Fibroblast of lung (primary cell): ENCODE data around the gene N4BP3. TPM values are rescaled to one million over a fixed set of nuclear protein-coding genes. Genes with fewer than 3 reads are reported as not detected.

Experiments used
- DNase-seq, 2 donors: peaks; one replicate each; pipeline versions ENCODE4 v3.0.0 to v3.0.0-alpha.2; 2010; ENCODE audit warnings: low read depth in 2 of 2
- H2AFZ ChIP-seq: 2 replicates; pipeline ENCODE4 v1.5.1; 2012; ENCODE audit warnings: low read length, control low read depth, inconsistent platforms
- H3K27ac ChIP-seq: 2 replicates; pipeline ENCODE4 v1.5.1; 2011; ENCODE audit warnings: low read length, control low read depth; ENCODE audit not compliant: insufficient read depth
- H3K27me3 ChIP-seq: 2 replicates; pipeline ENCODE4 v1.5.1; 2011; ENCODE audit warnings: mild to moderate bottlenecking, low read length; ENCODE audit not compliant: control insufficient read depth, insufficient read depth
- H3K36me3 ChIP-seq: 2 replicates; pipeline ENCODE4 v1.5.1; 2011; ENCODE audit warnings: low read length; ENCODE audit not compliant: control insufficient read depth, insufficient read depth
- H3K4me1 ChIP-seq: 2 replicates; pipeline ENCODE4 v1.5.1; 2011; ENCODE audit warnings: low read length; ENCODE audit not compliant: control insufficient read depth, insufficient read depth; ENCODE audit errors: extremely low read depth
- H3K4me2 ChIP-seq: 2 replicates; pipeline ENCODE4 v1.5.1; 2011; ENCODE audit warnings: low read length, control low read depth; ENCODE audit not compliant: insufficient read depth; ENCODE audit errors: extremely low read depth
- H3K4me3 ChIP-seq, 4 experiments: fragments of 200-600 bp in 1 of 4; sonication (generic) in 1 of 4; replicated peaks in 1 of 4; 2 replicates each; pipeline ENCODE4 v1.5.1; 2011 to 2016; ENCODE audit warnings: low read length in 4 of 4, low read depth in 3 of 4, mild to moderate bottlenecking in 3 of 4, control low read depth in 2 of 4, inconsistent platforms in 1 of 4, mixed read lengths in 1 of 4; ENCODE audit not compliant: insufficient read depth in 1 of 4; ENCODE audit errors: control extremely low read depth in 1 of 4
- H3K79me2 ChIP-seq: 2 replicates; pipeline ENCODE4 v1.5.1; 2012; ENCODE audit warnings: mild to moderate bottlenecking, low read length, inconsistent platforms; ENCODE audit not compliant: control insufficient read depth, insufficient read depth
- H3K9ac ChIP-seq: 2 replicates; pipeline ENCODE4 v1.5.1; 2011; ENCODE audit warnings: mild to moderate bottlenecking, low read length, control low read depth; ENCODE audit not compliant: insufficient read depth
- H3K9me3 ChIP-seq: 2 replicates; pipeline ENCODE4 v1.5.1; 2012; ENCODE audit warnings: low read depth, low read length; ENCODE audit not compliant: control insufficient read depth, insufficient read depth
- H4K20me1 ChIP-seq: 2 replicates; pipeline ENCODE4 v1.5.1; 2011; ENCODE audit warnings: low read length; ENCODE audit not compliant: control insufficient read depth, insufficient read depth; ENCODE audit errors: extremely low read depth
- CTCF ChIP-seq, 2 donors: IDR thresholded peaks in 1 of 2; conservative IDR thresholded peaks in 1 of 2; 1 replicate in 1 of 2; 2 replicates in 1 of 2; pipeline ENCODE4 v1.5.1; 2011 to 2012; ENCODE audit warnings: low read length in 2 of 2, control low read depth in 1 of 2, inconsistent platforms in 1 of 2, low read depth in 1 of 2, mild to moderate bottlenecking in 1 of 2
- EZH2 ChIP-seq: IDR thresholded peaks from 2 replicates; pipeline ENCODE4 v1.5.1; 2012; ENCODE audit warnings: low read length, control low read depth, mild to moderate bottlenecking; ENCODE audit errors: missing control alignments
- polyA plus RNA-seq, 2 donors: library from polyadenylated mRNA; depleted of rRNA in 1 of 2; stranded (reverse) in 1 of 2; unstranded in 1 of 2; fragments of >200 nt; gene quantifications; 2 replicates each; pipeline ENCODE4 v1.2.1, GENCODE V29; 2011 to 2012; ENCODE audit warnings: missing spikeins in 1 of 2
- total RNA-seq: library from RNA; depleted of rRNA; stranded (reverse); fragments of >200 nt; gene quantifications from 2 replicates; pipeline ENCODE4 v1.2.1, GENCODE V29; 2014

N4BP3 gene
- total and polyA plus RNA-seq, 2 donors (not counting 1 experiment from before 2014, with no cell fraction given) = 0.19 to 0.83 TPM

DNA sequence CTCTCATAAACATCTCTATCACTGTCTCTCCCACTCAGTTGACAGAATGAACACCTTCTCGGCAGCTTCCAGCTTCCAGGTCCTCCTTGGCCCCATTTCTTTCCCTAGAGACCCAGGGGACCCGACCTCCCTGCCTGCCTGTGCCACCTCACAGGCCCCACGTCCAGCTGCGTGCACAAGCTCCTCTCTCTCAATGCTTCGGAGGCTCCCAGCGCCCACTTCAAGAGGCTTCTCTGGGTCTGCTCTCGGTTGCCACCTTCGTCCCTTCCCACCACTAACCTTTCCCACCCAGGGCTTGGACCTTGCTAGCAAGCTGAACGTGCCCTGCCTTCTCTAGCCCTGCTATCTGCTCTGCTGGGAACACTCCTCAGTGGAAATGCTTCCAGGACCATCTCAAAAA lies 2.8 kb upstream of the N4BP3 start:
- H3K9me3 ChIP-seq = no peaks in the 10 kb centered on the region
- peaks cover 27% of the 10 kb centered on the region for H3K27me3 ChIP-seq
- H3K36me3 ChIP-seq = no peaks in the 10 kb centered on the region
- H2AFZ ChIP-seq = no peak overlapping the region
- H3K4me3 ChIP-seq = no peak overlapping the region
- H4K20me1 ChIP-seq = no peaks in the 10 kb centered on the region
- no peaks in the 10 kb centered on the region for H3K79me2 ChIP-seq
- no peak overlapping the region for H3K9ac ChIP-seq
- TF ChIP-seq EZH2 (no peak), CTCF (conservative IDR thresholded peaks at IDR 0.05 in 1 of 2, IDR thresholded peaks at IDR 0.05 in 1 of 2; ENCODE audit: low read depth in 1 of 2, low read length in 2 of 2) (no peak)
- no peak overlapping the region for H3K4me2 ChIP-seq
- no peak overlapping the region for H3K27ac ChIP-seq
- H3K4me1 ChIP-seq = no peaks in the 10 kb centered on the region
- DNase-seq = no peak

DNA sequence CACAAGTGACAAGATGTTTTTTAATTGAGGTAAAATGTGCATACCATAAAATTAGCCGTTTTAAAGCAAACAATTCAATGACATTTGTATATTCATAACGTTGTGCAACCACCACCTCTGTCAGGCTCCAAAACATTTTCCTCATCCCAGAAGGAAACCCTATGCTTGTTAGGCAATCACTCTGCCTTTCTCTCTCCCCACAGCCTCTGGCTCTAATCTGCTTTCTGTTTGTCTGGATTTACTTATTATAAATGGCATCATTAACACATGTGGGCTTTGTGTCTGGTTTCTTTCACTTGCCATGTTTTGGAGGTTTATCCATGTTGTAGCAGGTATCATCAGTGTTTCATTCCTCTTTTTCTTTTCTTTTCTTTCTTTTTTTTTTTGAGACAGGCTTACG lies 1.4 kb upstream of the N4BP3 start:
- Histone ChIP-seq H3K9me3 (no peaks in the 10 kb centered on the region), H3K4me1 (no peaks in the 10 kb centered on the region), H4K20me1 (no peaks in the 10 kb centered on the region), H3K9ac (no peak overlapping the region), H3K4me2 (no peak overlapping the region), H3K27ac (no peak overlapping the region), H2AFZ (no peak overlapping the region), H3K79me2 (no peaks in the 10 kb centered on the region), H3K27me3 (peaks cover 38% of the 10 kb centered on the region), H3K36me3 (no peaks in the 10 kb centered on the region), H3K4me3 (no peak overlapping the region)
- no peak for TF ChIP-seq CTCF (conservative IDR thresholded peaks at IDR 0.05 in 1 of 2, IDR thresholded peaks at IDR 0.05 in 1 of 2; ENCODE audit: low read depth in 1 of 2, low read length in 2 of 2)
- TF ChIP-seq EZH2 = no peak
- peak in 1 of 2 donors; percentile 70 for DNase-seq

DNA sequence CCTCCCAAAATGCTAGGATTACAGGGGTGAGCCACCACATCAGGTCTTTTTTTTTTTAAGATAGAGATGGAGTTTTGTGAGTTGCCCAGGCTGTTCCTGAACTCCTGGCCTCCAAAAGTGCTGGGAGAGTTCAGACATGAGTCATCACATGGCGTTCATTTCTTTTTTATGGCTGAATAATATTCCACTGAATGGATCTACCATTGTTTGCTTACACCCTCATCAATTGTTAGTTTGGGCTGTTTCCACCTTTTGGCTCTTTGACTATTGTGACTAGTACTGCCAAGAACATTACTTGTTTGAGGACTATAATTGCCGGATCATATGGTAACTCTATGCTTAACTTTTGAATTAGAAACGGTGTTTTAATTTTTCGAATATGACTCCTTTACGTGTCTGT lies 787 bp upstream of the N4BP3 start:
- Histone ChIP-seq H3K36me3 (no peaks in the 10 kb centered on the region), H3K27me3 (peaks cover 42% of the 10 kb centered on the region)
- no peak for DNase-seq

More for the DNA sequence above, 787 bp upstream of the N4BP3 start:
- no peak overlapping the region for H2AFZ ChIP-seq
- H4K20me1 ChIP-seq = no peaks in the 10 kb centered on the region
- no peaks in the 10 kb centered on the region for H3K9me3 ChIP-seq
- no peak overlapping the region for H3K9ac ChIP-seq
- TF ChIP-seq EZH2 = no peak
- no peak for TF ChIP-seq CTCF (conservative IDR thresholded peaks at IDR 0.05 in 1 of 2, IDR thresholded peaks at IDR 0.05 in 1 of 2; ENCODE audit: low read depth in 1 of 2, low read length in 2 of 2)
- no peak overlapping the region for H3K27ac ChIP-seq
- no peaks in the 10 kb centered on the region for H3K4me1 ChIP-seq
- no peak overlapping the region for H3K4me3 ChIP-seq
- no peaks in the 10 kb centered on the region for H3K79me2 ChIP-seq
- no peak overlapping the region for H3K4me2 ChIP-seq
